GM23248 (cell line): ENCODE measurements around the gene ESPNL. TPM values are rescaled to one million over a fixed set of nuclear protein-coding genes. Genes with fewer than 3 reads are reported as not detected.

Source experiments
- DNase-seq: peaks from one replicate; pipeline ENCODE4 v3.0.0-alpha.2; 2015
- H2AFZ ChIP-seq: fragments of 200-600 bp; sonication (generic); 2 replicates; pipeline ENCODE4 v1.6.1; 2016; ENCODE audit warnings: antibody characterized with exemption
- H3F3A ChIP-seq: fragments of 200-600 bp; sonication (generic); 2 replicates; pipeline ENCODE4 v1.6.1; 2016; ENCODE audit warnings: mild to moderate bottlenecking, antibody characterized with exemption, mixed run types; ENCODE audit not compliant: insufficient read depth
- H3K27ac ChIP-seq: fragments of 200-600 bp; sonication (generic); 2 replicates; pipeline ENCODE4 v1.5.1; 2016; ENCODE audit warnings: mild to moderate bottlenecking
- H3K27me3 ChIP-seq: fragments of 200-600 bp; sonication (generic); replicated peaks from 2 replicates; pipeline ENCODE4 v1.6.1; 2016; ENCODE audit warnings: mild to moderate bottlenecking; ENCODE audit not compliant: insufficient read depth
- H3K36me3 ChIP-seq: fragments of 200-600 bp; sonication (generic); 2 replicates; pipeline ENCODE4 v1.6.1; 2016; ENCODE audit warnings: low read depth, mild to moderate bottlenecking
- H3K4me1 ChIP-seq: fragments of 200-600 bp; sonication (generic); 2 replicates; pipeline ENCODE4 v1.6.1; 2016; ENCODE audit warnings: mild to moderate bottlenecking; ENCODE audit not compliant: insufficient read depth
- H3K4me2 ChIP-seq: fragments of 200-600 bp; sonication (generic); one replicate; pipeline ENCODE4 v1.6.1; 2016; ENCODE audit warnings: mild to moderate bottlenecking; ENCODE audit not compliant: unreplicated experiment
- H3K4me3 ChIP-seq: fragments of 200-600 bp; sonication (generic); 2 replicates; pipeline ENCODE4 v1.5.1; 2016; ENCODE audit warnings: mild to moderate bottlenecking
- H3K79me2 ChIP-seq: fragments of 200-600 bp; sonication (generic); 2 replicates; pipeline ENCODE4 v1.6.1; 2016; ENCODE audit warnings: mild to moderate bottlenecking; ENCODE audit not compliant: insufficient read depth
- H3K9ac ChIP-seq: fragments of 200-600 bp; sonication (generic); 2 replicates; pipeline ENCODE4 v1.6.1; 2016; ENCODE audit warnings: mild to moderate bottlenecking
- H3K9me2 ChIP-seq: fragments of 200-600 bp; sonication (generic); 2 replicates; pipeline ENCODE4 v1.6.1; 2016; ENCODE audit warnings: mixed run types, mild to moderate bottlenecking, moderate library complexity; ENCODE audit not compliant: insufficient read depth
- H3K9me3 ChIP-seq: fragments of 200-600 bp; sonication (generic); one replicate; pipeline ENCODE4 v1.6.1; 2017; ENCODE audit warnings: low read depth
- H4K20me1 ChIP-seq: fragments of 200-600 bp; sonication (generic); 2 replicates; pipeline ENCODE4 v1.6.0; 2016; ENCODE audit not compliant: insufficient read depth
- EZH2 ChIP-seq: fragments of 200-600 bp; sonication (generic); IDR thresholded peaks from 2 replicates; pipeline ENCODE4 v1.6.1; 2018; ENCODE audit warnings: antibody characterized with exemption, mild to moderate bottlenecking; ENCODE audit not compliant: insufficient read depth, poor library complexity, severe bottlenecking
- EZH2phosphoT487 ChIP-seq: fragments of 200-600 bp; sonication (generic); IDR thresholded peaks from 2 replicates; pipeline ENCODE4 v1.6.1; 2018; ENCODE audit warnings: antibody characterized with exemption, moderate library complexity, mild to moderate bottlenecking, low read depth; ENCODE audit not compliant: insufficient read depth
- WGBS, 2 experiments: methylation state at CpG; one replicate each; pipeline ENCODE4 v1.1.6; 2015 to 2017; ENCODE audit warnings: low lambda C conversion rate in 2 of 2, low coverage in 1 of 2; ENCODE audit errors: missing lambda C conversion rate in 2 of 2; 5-methylcytosine and 5-hydroxymethylcytosine counted together
- in situ Hi-C: fragments of 300-500 bp; cut with MboI; formaldehyde crosslinking; loops from 2 replicates; pipeline ENCODE4 v1.15.0; 2020
- polyA plus RNA-seq: library from polyadenylated mRNA; unstranded; fragments of >200 nt; fragmentation: Nextera tagmentation; extraction: Ambion mirVana; gene quantifications from 2 replicates; pipeline ENCODE4 v1.2.1, GENCODE V29; 2016
- total RNA-seq: library from RNA; depleted of rRNA; stranded (reverse); fragments of >200 nt; shearing (Covaris generic); gene quantifications from 2 replicates; pipeline ENCODE4 v1.2.3, GENCODE V29; 2014

The ESPNL gene
- total and polyA plus RNA-seq, 2 experiments from 2014 or later, result 0.60 to 1.4 TPM

GRCh38 chr2:238077292-238077691, 22.8 kb upstream of the ESPNL start:
- TF ChIP-seq EZH2 (no peak), EZH2phosphoT487 (no peak)
- H3K27me3 ChIP-seq, result no peaks in the 10 kb centered on the region
- no peaks in the 10 kb centered on the region for H3K79me2 ChIP-seq
- WGBS, 2 experiments, result 97 to 100% methylated on average over 1 of the region's 1 CpG
- in situ Hi-C loops, result no loop called here
- no peak overlapping the region for H3K4me3 ChIP-seq
- H3F3A ChIP-seq, result no peaks in the 10 kb centered on the region
- H3K27ac ChIP-seq, result no peak overlapping the region
- no peaks in the 10 kb centered on the region for H3K9me2 ChIP-seq
- peaks cover 7% of the 10 kb centered on the region; the same call in 1 of the 2 replicates for H3K36me3 ChIP-seq
- no peaks in the 10 kb centered on the region for H3K4me1 ChIP-seq
- H3K9me3 ChIP-seq, result no peaks in the 10 kb centered on the region
- DNase-seq, result no peak
- H3K4me2 ChIP-seq, result no peak overlapping the region
- H3K9ac ChIP-seq, result no peak overlapping the region
- no peaks in the 10 kb centered on the region for H4K20me1 ChIP-seq
- H2AFZ ChIP-seq, result no peak overlapping the region

GRCh38 chr2:238079874-238080327, 20.2 kb upstream of the ESPNL start:
- H3K9me3 ChIP-seq, result no peaks in the 10 kb centered on the region

DNA sequence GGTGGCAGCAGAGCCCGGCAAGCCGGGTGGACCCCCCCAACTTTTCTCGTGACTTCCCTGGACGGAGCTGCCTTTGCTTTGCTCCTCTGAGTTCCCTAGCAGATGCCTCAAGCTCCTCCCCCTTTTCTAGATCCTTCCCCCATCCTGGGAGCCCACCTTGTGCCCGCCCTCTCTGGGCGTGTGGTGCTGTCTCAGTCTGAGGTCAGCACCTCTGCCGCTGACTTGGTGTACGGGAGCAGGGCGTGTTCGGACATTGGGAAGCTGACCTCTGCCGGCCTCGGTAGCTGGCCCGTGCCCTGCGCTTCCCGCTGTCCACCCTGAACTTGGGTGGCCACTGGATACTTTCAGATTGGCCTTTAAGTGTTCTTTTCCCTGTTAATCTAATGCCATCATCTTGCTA, 19.6 kb upstream of the ESPNL start:
- in situ Hi-C loops, result no loop called here
- no peaks in the 10 kb centered on the region for H3K4me1 ChIP-seq
- no peaks in the 10 kb centered on the region for H3K9me2 ChIP-seq
- no peaks in the 10 kb centered on the region for H3K27me3 ChIP-seq
- WGBS, 2 experiments, result 96% methylated on average over 15 of the region's 15 CpGs
- DNase-seq, result no peak
- H3K4me2 ChIP-seq, result no peak overlapping the region
- H3K9me3 ChIP-seq, result no peaks in the 10 kb centered on the region
- no peaks in the 10 kb centered on the region for H3F3A ChIP-seq
- H3K9ac ChIP-seq, result no peak overlapping the region
- no peak overlapping the region for H3K4me3 ChIP-seq
- no peaks in the 10 kb centered on the region for H4K20me1 ChIP-seq
- H3K27ac ChIP-seq, result no peak overlapping the region
- TF ChIP-seq EZH2 (no peak), EZH2phosphoT487 (no peak)
- no peak overlapping the region for H2AFZ ChIP-seq
- no peaks in the 10 kb centered on the region for H3K79me2 ChIP-seq
- no peaks in the 10 kb centered on the region; the same call in 1 of the 2 replicates for H3K36me3 ChIP-seq

More at GRCh38 chr2:238079874-238080327, 20.2 kb upstream of the ESPNL start:
- Histone ChIP-seq H3K27ac (no peak overlapping the region), H4K20me1 (no peaks in the 10 kb centered on the region), H3K4me2 (no peak overlapping the region), H3K27me3 (no peaks in the 10 kb centered on the region), H3K36me3 (no peaks in the 10 kb centered on the region; the same call in 1 of the 2 replicates), H3K9ac (no peak overlapping the region), H3K9me2 (no peaks in the 10 kb centered on the region), H3K79me2 (no peaks in the 10 kb centered on the region), H3K4me1 (no peaks in the 10 kb centered on the region), H3K4me3 (no peak overlapping the region), H3F3A (no peaks in the 10 kb centered on the region), H2AFZ (no peak overlapping the region)
- no peak for DNase-seq
- in situ Hi-C loops, result no loop called here
- TF ChIP-seq EZH2, result no peak
- WGBS, 2 experiments, result 98 to 100% methylated on average over 2 of the region's 2 CpGs

DNA sequence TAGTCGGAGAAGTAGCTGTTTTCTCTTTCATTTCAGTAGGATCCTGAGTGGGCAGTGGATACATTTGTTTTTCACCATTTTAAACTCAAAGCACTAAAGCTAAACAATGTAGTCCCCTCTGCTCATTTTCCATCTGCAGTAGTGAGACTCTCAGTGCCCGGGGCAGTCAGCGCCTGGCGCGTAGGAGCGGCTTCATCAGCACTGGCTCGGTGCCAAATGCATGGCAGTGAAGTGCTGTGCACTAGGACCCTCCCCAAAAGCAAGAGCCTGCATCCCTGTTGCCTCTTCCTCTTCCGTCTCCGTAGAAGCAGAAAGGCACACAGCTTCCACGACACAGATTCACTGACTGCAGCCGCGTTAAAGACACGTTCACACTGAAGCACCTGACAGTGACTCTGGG, 19.0 kb upstream of the ESPNL start:
- Histone ChIP-seq H4K20me1 (no peaks in the 10 kb centered on the region), H3K4me1 (no peaks in the 10 kb centered on the region), H2AFZ (no peak overlapping the region), H3K27me3 (no peaks in the 10 kb centered on the region), H3K79me2 (no peaks in the 10 kb centered on the region), H3K9me3 (no peaks in the 10 kb centered on the region), H3K9me2 (no peaks in the 10 kb centered on the region), H3K36me3 (no peaks in the 10 kb centered on the region; the same call in 1 of the 2 replicates), H3F3A (no peaks in the 10 kb centered on the region), H3K4me3 (no peak overlapping the region), H3K9ac (no peak overlapping the region), H3K4me2 (no peak overlapping the region), H3K27ac (no peak overlapping the region)
- 94% methylated on average over 13 of the region's 13 CpGs for WGBS, 2 experiments
- in situ Hi-C loops, result no loop called here
- no peak for DNase-seq
- TF ChIP-seq EZH2phosphoT487 (no peak), EZH2 (no peak)

DNA sequence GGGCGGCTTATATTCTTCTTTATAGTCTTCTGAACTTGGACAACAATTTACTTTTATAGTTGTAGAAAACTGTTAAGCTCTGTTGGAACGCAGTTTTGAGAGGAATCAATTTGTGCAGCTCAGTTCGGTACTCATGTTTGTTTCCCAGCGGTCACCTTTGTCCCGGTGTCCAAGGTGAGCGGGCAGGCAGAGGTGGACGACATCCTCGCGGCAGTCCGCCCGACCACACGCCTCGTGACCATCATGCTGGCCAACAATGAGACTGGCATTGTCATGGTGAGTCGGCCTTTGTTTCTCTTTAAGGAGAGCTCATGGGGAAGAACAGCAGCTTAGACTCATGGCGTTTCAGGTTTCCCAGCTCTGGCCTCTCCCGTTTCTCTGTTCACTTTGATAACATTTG, 18.6 kb upstream of the ESPNL start:
- H3K4me1 ChIP-seq, result no peaks in the 10 kb centered on the region

More for the DNA sequence above, 18.6 kb upstream of the ESPNL start:
- no peaks in the 10 kb centered on the region; the same call in 1 of the 2 replicates for H3K36me3 ChIP-seq
- H2AFZ ChIP-seq, result no peak overlapping the region
- H3F3A ChIP-seq, result no peaks in the 10 kb centered on the region
- no peak overlapping the region for H3K4me2 ChIP-seq
- H3K79me2 ChIP-seq, result no peaks in the 10 kb centered on the region
- H4K20me1 ChIP-seq, result no peaks in the 10 kb centered on the region
- WGBS, 2 experiments, result 93% methylated on average over 16 of the region's 16 CpGs
- TF ChIP-seq EZH2 (no peak), EZH2phosphoT487 (no peak)
- DNase-seq, result no peak
- H3K4me3 ChIP-seq, result no peak overlapping the region
- H3K9ac ChIP-seq, result no peak overlapping the region
- in situ Hi-C loops, result no loop called here
- H3K27me3 ChIP-seq, result no peaks in the 10 kb centered on the region
- H3K9me2 ChIP-seq, result no peaks in the 10 kb centered on the region
- no peaks in the 10 kb centered on the region for H3K9me3 ChIP-seq
- H3K27ac ChIP-seq, result no peak overlapping the region
